NCI-H1048 (cell line): Measurements from ENCODE around the gene KATNBL1.

Experiments used
- DNase-seq: peaks from one replicate; lab custom pipeline; 2025; lab: John Stamatoyannopoulos, UW

Gene KATNBL1

DNA sequence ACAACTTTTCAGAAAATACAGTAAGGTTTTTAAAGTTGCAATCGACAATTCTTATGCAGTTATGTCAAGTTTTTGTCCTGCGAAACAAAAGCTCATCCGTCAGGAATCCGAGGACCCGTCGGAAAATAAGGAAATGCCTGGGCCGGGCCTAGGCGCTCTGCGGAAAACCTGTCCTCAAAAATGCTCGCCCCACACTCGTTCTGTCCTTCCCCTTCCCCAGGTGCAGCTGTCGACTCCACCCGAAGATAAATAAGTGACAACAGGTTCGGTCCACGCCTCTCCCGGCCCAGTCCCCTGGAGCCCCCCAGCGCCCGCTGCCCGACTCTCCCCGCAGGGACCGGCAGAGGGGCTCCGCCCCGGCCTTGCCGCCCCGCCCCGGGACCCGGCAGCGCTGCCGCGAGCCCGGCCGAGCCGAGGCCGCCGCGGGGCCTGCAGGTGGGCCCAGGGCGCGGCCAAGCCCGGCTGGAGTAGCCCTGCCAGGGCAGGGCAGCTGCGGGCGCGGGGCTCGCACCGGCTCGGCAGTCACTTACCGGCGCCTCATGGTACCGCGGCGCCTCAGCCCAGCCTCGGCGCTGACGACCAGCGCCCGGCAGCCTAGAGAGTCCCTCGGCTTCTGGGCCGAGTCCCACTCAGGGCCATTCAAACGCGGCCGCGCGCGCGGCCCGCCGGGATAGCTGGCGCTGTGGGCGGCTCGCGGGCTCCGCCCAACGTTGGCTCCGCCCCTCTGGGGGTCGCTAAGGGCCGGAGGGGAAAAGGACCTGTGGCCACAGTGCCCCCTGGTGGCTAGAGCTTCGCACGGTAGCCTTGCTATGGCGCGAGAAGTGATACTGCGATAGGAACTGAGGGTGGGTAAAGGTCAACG is at the start of gene KATNBL1:
Gene KATNBL1 (minus strand): TSS at position 676 of the 862 bp plus-strand sequence. CDS start 46,420 bp downstream, outside the sequence.
- DNase-seq, result peak; percentile 80

- no peak for DNase-seq
Observed at GRCh38 chr15:34259566-34259965, 49.7 kb upstream of the KATNBL1 start.

- DNase-seq, result no peak
Observed at GRCh38 chr15:34258151-34258550, 48.3 kb upstream of the KATNBL1 start.

DNA sequence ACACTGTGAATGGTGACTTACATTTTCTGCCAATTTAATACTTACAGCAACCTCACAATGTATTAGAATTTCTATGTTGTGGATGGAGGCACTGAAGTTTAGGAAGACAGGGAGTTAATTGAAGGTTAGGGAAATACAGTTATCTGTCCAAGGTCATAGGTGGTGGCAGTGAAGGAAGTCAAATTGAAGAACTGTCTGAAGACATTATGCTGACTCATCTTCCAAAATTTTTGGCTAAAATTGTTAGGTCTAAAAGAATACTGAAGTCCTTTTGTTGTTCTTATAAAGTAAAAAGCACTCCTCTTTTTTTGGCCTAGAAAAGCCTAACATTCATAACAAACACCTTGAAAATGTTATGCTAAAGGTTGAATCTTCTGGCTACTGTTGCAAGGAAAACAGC is 42.6 kb upstream of the KATNBL1 start:
- DNase-seq, result no peak

DNA sequence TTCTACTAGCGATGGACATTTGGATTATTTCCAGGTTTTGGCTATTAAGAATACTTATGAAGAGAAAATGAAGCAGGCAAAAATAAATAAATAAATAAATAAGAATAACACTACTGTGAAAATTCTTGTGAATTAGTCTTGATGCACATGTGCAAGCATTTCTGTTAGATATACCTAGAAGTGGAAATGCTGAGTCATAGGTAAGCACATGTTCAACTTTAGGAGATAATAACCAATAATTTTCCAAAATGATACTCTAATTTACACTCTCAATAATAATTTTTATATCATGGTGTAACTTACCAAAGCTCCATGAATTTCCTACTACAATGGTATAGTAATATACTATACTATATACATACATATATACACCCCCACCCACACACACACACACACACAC is 38.3 kb upstream of the KATNBL1 start:
- DNase-seq, result no peak

GRCh38 chr15:34246276-34246976 is 36.5 kb upstream of the KATNBL1 start:
- no peak for DNase-seq

DNA sequence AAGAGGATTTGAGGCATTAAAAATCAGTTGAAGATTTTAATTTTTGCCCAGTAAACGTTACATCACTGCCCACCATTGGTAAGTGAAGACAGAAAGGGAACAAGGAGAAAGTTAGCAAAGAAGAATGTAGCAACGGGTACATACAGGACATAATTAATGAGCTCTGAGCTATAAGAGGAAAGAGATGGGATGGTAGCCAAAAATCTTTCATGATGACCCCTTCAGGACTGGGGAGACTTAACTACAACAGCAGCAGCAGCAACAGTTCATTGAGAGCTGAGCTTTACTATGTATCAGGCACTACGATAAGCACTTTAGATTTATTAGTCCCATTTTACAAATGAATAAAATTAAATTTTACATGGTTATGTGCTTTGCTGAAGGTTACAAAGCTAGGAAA is 33.3 kb upstream of the KATNBL1 start:
- no peak for DNase-seq

GRCh38 chr15:34242331-34242710 is 32.4 kb upstream of the KATNBL1 start:
- no peak for DNase-seq

GRCh38 chr15:34241376-34242330 is 31.8 kb upstream of the KATNBL1 start:
- no peak for DNase-seq

DNA sequence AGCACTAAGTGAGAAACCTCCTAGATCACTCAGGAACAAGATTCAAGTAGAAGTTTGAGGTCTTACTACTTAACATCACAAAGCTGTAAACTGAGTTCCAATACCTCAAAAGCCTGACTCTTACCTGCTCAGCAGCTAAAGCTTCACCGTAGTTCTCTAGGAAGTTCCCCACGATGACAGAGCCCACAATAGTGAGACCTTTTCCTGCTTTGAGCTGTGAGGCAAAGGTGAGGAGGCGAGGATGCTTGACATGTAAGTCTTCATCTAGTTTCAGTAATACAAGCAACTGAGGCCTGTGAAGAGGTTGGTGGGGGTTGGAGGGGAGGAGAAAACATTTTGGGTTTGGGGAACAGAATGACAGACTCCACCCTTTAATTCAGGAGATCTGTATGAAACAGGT is 30.6 kb upstream of the KATNBL1 start:
- DNase-seq, result no peak

GRCh38 chr15:34239151-34239808 is 29.4 kb upstream of the KATNBL1 start:
- DNase-seq, result no peak

GRCh38 chr15:34233614-34234013 is 23.7 kb upstream of the KATNBL1 start:
- DNase-seq, result no peak

- no peak for DNase-seq
Observed at GRCh38 chr15:34223904-34224596, 14.2 kb upstream of the KATNBL1 start.

DNA sequence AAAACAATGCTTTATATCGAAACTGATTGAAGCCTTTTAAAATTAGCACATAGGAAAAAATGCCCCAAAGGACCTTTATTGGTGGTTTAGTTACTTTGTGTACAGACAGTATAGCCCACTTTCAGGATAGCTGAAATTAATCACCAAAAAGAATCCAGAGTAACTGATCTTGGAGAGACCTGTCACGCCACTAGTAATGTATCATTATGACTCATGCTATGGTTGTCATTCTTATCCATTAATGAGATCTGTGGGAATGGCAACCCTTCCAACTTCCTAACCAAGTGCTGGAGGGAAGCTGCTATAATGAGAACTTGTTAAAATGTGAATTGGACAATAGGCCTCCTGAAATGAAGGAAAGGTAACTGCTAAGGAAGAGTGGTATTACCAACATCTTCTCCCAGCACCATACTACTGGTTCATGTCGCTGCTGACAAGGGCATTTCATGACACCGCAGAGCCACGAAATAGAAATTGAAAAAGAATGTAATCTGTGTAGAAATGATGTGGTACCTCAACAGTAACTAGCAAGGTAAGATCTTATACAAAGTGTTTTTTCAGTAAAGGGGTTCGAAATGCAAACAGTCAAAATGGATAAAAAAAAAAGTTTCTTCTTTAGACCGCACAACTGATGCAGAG is 7.8 kb upstream of the KATNBL1 start:
- DNase-seq, result no peak

DNA sequence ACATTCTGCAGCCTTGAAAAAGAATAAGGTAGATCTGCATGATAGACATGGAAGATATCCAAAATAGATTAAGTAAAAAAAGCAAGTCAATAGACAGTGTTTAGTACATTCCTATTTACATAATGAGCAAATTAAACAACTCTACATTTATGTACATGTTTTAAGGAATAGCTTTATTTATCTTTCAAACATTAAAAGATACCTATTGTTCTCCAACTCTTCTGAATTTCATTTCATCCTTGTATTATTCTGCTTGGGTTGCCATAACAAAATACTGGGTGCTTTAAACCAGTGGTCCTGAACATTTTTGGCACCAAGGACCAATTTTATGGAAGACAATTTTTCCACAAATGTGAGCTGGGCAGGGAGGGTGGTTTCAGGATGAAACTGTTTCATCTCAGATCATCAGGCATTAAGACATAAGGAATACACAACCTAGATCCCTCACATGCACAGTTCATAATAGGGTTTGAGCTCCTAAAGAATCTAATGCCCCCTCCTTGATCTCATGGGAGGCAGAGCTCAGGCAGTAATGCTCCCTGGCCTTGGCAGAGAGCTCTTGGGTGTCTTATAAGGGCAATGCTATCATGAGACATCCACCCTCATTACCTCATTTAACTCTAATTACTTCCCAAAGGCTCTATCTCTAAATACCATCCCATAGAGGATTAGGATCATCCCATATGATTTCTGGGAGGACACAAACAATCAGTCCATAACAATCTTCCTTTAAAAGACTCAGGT is 6.8 kb upstream of the KATNBL1 start:
- DNase-seq, result no peak

- DNase-seq, result no peak
Observed at GRCh38 chr15:34214135-34214534, 4.2 kb upstream of the KATNBL1 start.

- no peak for DNase-seq
Observed at GRCh38 chr15:34213690-34214089, 3.8 kb upstream of the KATNBL1 start.

DNA sequence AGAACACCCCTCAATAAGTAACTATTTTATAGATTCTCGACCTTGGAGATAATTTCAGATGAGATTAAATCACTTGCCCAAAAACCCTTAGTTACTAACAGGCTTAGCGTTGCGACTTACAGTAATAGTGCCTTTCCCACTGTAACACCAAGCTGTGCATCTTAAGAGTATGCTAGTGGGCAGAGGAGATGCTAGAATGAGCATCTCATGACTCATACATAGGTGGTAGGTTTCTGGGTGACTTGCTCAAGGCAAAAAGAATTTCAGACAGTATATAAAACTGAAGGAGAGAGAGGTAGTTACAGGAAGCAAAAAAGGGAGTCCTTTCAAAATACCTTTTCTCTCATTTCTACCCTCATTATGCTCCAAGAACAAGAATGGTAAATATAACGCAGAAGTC is 3.9 kb downstream of the KATNBL1 start:
- DNase-seq, result no peak

GRCh38 chr15:34203936-34204335 is 6.0 kb downstream of the KATNBL1 start:
- DNase-seq, result no peak

GRCh38 chr15:34203305-34203704 is 6.6 kb downstream of the KATNBL1 start:
- DNase-seq, result no peak
